ENCODE measurements around the gene LRRC4B.

Gene LRRC4B

DNA sequence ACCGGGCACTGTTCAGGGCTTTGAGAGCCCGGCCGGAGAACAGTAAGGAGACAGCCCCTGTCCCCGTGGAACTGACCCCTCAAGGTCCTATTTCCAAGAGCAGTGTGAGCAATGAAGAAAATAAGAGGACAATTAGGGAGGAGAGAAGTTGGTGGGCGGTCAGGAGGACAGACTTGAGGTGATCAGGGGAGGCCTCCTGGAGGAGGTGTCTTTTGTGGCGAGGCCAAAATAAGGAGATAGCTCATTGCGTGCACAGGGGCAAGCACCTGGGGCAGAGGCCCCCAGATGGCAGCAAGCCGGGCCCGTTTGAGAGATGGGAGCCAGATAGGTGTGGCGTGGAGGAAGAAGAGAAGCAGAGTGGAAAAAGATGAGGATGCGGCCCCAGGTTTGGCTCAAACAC, 2.8 kb upstream of the LRRC4B start:
- DNase-seq (ENCODE audit: low read depth in 2 of 2) = no peak

- DNase-seq (ENCODE audit: low read depth in 2 of 2) = no peak
Measured at GRCh38 chr19:50569938-50570540, 1.8 kb upstream of the LRRC4B start.

DNA sequence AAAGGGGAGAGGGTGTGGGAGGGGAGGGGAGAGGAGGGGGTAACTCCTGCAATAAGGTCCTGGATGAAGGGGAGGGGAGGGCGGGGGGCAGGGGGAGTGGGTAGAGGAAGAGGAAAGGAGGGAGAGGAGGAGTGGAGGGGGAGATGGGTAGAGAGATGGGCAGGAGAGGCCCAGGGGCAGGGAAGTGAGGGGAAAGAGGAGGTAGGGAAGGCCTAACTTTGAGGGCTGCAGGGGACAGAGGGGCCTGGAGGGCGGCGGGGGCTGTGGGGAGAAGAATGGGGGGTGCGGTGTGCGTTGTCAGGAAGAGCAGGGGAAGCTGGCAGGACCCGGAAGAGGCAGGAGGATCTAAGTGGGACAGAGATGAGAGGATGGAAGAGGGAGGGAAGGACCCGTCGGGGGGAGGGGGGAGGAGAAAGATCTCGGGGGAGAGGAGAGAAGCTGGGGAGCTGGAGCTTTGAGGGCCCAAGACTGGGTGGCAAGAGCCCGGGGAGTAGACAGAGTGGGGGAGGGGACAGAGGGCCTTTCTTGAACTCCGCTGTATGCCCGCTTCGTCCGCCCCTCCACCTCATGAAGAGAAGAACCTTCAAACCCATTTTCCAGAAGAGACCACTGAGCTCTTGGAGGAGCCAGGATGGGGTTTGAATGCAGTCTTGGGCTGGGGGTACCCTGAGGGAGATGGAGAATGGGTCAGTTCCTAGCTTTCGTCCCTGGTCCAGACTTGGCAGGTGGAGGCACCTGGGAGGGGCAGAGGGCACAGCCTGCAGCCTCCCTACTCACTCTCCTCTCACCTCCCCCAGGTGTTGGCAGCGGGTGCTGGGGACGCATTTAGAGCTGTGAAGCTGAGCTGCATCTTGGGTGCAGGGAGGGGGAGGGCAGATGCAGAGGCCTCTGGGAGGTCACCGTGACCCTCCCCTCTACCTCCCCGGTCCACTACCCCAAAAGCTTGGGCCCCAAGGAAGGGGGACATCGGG, 778 bp upstream of the LRRC4B start:
- DNase-seq (ENCODE audit: low read depth in 2 of 2) = no peak

DNA sequence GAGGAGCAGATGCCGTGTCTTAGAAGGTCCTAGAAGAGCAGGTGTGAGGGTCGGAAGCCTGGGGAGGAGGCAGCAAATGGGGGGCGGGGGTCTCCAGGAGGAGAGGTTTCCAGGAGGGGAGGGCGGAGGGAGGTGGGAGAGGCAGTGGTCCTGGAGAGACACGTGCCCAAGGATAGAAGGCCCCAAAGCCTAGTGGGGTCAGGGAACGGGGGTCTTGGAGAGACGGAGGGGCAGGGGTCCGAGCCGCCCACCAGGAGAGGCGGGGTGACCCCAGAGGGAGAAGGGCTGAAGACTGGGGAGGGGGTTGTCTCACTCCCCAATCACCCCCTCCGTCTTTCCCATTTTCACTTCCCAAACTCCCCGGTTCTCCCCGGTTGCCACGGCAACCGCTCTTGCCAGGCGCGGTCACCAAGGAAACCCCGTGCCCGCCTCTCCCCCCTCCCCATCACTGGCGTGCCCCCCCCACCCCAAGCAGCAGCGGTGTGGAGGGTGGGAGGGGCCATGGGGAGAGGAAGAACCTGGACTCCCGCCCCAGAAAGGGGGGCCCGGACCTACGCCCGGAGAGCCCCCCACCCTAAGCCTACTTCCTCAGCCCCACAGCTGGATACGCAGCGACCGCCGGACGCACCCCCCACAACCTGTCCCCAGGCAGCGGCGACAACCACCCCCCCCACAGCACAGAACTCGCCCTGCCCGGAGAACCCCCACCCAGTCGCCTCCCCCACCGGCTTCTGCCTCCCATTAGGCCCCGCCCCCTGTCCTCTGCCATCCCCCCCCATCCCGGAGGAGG, 988 bp downstream of the LRRC4B start:
- DNase-seq (ENCODE audit: low read depth in 2 of 2) = no peak

DNA sequence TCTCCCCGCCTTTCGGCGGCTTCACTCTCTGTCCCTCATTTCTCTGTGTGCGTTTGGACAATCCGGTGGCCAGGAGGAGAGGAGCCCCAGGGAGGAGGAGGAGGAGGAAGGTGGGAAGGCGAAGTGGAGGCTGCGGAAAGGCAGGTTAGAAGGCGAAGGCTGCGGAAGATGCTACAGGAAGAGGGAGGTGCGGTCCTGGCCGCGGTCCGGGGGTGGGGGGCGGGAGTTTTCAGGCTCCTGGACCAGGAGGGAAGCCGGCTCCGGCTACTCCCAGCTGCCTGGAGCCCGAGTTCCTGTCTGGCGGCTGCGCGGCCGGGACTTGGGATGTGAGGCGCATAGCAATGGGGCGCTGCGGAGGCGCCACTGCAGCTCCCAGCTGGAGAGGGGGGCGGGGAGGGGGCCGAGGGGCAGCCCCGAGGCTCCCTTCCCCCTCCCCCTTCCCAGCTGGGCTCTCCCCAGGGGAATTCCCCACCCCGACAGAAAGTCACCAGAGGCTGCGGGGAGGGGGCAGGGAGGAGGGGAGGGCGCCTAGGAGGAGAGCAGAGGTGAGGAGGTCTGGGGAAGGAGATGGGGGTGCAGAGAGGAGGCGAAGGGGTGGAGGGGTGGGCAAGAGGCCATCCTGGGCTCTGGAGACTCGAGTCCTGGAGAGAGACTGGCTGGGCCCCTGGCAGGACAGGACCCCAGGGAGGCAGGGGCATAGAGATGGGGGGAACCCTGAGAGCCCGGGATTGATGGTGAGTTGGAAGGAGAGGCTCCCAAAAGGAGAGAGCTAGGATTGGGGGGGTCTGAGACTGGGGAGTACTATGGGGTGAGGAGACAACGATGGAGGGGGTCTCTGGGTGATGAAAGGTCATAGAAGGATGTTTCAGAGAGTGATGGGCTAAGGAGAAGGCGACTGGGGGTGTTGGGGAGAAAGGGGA, 2.0 kb downstream of the LRRC4B start:
- no peak for DNase-seq (ENCODE audit: low read depth in 2 of 2)

- DNase-seq (ENCODE audit: low read depth in 2 of 2) = no peak
Measured at GRCh38 chr19:50564229-50565105, 3.8 kb downstream of the LRRC4B start.

GRCh38 chr19:50563597-50563996, 4.6 kb downstream of the LRRC4B start:
- DNase-seq (ENCODE audit: low read depth in 2 of 2) = no peak

- no peak for DNase-seq (ENCODE audit: low read depth in 2 of 2)
Measured at GRCh38 chr19:50562996-50563395, 5.2 kb downstream of the LRRC4B start.

GRCh38 chr19:50562329-50562728, 5.9 kb downstream of the LRRC4B start:
- DNase-seq (ENCODE audit: low read depth in 2 of 2) = no peak

DNA sequence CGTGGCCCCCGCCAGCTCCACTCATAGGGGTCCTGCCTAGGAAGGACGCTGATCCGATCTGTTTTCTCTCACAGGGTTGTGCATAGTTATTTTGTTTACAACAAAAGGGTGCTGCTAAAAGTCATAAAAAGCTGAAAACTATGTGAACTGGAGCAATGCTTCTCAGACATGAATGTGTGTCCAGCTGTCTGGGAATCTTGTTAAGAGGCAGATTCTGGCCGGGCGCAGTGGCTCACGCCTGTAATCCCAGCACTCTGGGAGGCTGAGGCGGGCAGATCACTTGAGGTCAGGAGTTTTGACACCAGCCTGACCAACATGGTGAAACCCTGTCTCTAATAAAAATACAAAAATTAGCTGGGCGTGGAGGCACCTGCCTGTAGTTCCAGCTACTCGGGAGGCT, 8.6 kb downstream of the LRRC4B start:
- DNase-seq (ENCODE audit: low read depth in 2 of 2) = no peak

DNA sequence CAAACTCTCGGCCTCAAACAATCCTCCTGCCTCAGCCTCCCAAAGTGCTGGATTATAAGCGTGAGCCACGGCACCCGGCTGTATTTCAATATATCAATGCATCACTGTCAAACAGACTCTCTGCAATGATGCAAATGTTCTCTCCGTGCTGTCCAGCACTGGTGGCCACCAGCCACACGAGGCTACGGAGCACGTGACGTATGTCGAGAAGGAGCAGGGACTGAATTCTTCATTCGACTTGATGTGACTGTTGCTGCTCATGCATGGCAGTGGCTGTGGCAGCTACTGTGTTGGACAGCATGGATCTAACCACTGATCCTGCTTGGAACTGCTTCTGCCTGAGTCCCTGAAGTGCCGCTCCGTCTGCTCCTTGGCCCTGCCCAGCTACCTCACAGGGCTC, 9.8 kb downstream of the LRRC4B start:
- no peak for DNase-seq (ENCODE audit: low read depth in 2 of 2)

DNA sequence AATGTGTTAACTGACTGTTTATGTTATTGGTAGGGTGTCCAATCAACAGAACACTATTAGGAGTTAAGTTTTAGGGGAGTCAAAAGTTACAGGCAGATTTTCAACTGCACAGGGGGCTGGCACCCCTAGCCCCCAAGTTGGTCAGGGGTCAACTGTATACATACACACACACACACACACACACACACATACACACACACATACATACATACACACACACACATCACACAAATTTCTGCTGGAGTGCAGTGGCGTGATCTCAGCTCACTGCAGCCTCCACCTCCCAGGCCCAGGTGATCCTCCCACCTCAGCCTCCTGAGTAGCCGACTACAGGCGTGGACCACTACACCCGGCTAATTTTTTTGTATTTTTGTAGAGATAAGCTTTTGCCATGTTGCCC, 10.2 kb downstream of the LRRC4B start:
- no peak for DNase-seq (ENCODE audit: low read depth in 2 of 2)

DNA sequence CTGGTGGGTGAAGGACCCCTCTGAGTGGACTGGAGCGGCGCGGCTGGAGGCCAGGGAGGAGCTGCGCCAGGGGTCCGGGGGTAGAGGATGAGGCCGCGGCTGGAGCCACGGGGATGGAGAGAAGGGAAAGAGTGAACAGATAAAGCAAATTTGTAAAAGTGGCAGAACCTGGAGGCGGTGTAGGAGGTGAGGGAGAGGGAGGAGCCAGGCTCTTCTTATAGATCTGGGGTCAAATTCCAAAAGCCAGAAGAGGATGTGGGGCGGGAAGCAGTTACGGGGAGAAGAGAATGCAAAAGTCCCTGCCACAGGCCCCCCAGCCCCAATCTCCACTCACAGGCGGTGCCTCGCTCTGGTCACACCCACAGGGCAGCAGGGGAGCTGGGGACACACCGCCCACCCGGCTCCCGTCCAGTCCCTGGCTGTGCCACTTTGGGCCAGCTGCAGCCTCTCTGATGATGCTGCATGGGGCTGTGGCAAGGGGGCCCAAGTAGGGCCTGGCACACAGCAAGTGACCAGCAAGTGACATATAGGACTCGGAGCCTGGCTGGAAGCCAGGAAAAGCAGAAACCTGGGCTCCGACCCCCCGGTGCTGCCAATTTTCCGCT, 11.1 kb downstream of the LRRC4B start:
- DNase-seq (ENCODE audit: low read depth in 2 of 2) = no peak

DNA sequence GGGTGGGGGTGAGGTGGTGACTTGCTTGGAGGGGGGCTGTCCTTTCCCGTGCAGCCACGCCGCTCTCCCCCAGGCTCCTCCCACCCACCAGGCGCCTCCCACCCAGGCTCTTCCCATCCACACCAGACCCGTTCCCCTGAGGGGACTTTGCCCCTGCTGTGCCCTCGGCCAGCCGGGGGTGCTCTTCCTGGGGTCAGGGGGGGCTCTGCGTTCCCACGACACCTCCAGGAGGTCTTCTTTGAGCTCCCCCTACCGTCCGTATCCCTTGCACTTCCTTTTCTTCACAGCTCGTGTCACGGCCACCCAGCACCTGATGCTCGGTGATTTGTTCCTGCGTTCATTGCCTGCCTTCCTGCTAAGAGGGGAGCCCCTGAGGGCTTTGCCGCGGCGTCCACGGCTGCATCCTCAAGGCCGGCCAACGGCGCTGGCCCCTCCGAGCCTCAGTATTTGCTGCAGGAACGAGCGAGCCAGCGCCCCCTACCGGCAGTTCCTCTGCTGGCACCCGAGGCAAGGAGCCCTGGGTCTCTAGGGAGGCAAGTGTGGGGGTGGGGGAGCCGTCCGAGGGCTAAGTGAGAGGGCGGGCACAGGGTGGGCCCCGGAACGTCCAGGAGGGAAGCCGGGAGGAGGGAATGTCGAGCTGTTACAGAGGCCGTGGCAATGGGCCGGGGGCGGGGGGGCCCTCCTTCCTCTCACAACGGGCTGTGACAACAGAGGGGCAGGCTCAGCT, 11.8 kb downstream of the LRRC4B start:
- peak; percentile 23 to 38 for DNase-seq (ENCODE audit: low read depth in 2 of 2)

DNA sequence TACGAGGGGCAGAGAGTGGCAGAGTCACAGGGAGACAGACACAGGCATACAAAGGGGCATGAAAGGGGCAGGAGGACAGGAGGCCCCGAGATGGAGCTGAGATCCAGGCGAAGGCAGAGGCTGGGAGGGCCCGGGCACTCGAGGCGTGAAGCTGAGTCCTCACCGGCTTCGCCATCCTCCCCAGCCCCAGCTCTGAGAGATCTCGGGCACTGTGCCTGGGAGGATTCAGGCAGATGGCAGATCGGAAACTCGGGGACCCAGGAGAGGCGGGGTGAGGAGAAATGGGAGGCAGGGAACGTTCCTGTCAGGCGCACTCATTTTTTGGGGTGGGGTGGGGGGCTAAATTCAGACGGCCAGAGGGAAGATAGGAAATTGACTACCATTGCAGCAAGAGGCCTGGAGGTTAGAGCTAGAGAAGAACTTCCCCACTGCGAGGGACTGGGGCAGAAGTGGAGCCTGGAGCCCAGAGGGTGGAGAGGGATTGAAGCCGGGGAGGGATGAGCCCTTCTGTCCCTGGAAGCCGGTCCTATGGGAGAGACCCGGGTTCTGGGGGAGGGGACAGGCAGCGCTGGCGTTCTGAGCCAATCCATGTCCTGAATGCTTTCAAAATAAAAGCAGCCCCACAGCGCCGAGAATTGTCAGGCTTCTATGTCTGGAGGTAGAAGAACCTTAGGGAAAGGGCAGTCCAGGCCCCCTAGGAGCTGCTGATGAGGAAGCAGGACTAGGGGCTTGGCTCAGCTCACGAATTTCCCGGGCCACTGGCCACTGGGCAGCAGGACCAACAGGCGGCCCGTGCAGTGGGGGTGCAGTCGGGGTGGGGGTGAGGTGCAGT, 12.6 kb downstream of the LRRC4B start:
- no peak for DNase-seq (ENCODE audit: low read depth in 2 of 2)

DNA sequence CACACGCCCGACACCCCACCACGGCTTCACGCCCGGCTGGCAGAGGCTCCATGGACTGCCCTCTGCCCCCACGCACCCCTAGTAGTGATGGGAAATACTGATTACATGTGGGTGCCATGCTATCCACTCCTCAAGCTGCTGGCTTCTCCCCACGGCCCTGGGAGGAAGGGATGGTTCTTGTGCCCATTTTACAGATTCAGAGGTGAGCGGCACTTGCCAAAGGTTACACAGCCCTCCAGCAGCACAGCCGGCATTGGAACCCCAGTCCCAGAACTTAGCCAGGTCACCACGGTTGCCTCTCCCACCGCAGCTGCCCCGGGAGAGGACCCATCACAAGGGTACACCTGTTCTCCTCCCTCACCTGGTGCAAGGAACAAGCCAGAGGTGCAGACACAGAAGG, 13.2 kb downstream of the LRRC4B start:
- no peak for DNase-seq (ENCODE audit: low read depth in 2 of 2)

DNA sequence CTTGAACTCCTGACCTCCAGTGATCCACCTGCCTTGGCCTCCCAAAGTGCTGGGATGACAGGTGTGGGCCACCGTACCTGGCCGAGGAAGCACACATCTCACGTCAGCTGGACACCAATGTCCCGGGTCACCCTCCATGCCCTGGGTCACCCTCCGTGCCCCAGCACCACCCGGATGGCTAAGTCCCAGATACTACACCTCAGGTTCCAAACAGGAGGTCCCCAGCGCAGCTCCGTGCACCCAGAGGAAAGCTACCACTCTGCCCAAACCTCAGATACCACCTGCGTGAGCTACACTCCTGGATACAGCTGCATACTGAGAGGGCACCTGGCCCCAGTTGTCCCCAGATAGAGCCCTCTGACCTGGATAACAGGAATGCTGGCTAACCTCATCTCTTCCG, 14.0 kb downstream of the LRRC4B start:
- DNase-seq (ENCODE audit: low read depth in 2 of 2) = no peak

- no peak for DNase-seq (ENCODE audit: low read depth in 2 of 2)
Measured at GRCh38 chr19:50553134-50553703, 15.0 kb downstream of the LRRC4B start.

Data from stimulated activated CD8-positive, alpha-beta memory T cell treated with anti-CD3 and anti-CD28 coated beads, Interleukin-15, amount 100 ng/mL, for 4 hours (primary cell).